PFSK-1 (cell line): ENCODE measurements around the gene LCNL1.

Experiments
- FOXP2 ChIP-seq: optimal IDR thresholded peaks from 2 replicates; pipeline ENCODE3; 2011; ENCODE audit warnings: borderline replicate concordance, control low read depth, inconsistent platforms; ENCODE audit not compliant: insufficient read depth; ENCODE audit errors: extremely low read length, extremely low read depth
- POLR2AphosphoS5 ChIP-seq: IDR thresholded peaks from 2 replicates; pipeline ENCODE4 v1.6.1; 2012; ENCODE audit warnings: low read depth, mild to moderate bottlenecking, control low read depth, low read length, moderate library complexity
- SIN3A ChIP-seq: IDR thresholded peaks from 2 replicates; pipeline ENCODE4 v1.6.1; 2012; ENCODE audit warnings: mild to moderate bottlenecking, low read length, moderate library complexity, borderline replicate concordance; ENCODE audit not compliant: insufficient read depth
- TAF1 ChIP-seq: IDR thresholded peaks from 2 replicates; pipeline ENCODE4 v1.6.1; 2012; ENCODE audit warnings: low read length, control low read depth, borderline replicate concordance; ENCODE audit not compliant: insufficient read depth
- TF ChIP-seq, protein P1 (sequence below), 2 experiments: IDR thresholded peaks; 2 replicates each; pipeline versions ENCODE4 v1.6.1 to v1.8.0; 2011 to 2012; ENCODE audit warnings: low read depth in 2 of 2, low read length in 2 of 2, control low read depth in 1 of 2, inconsistent platforms in 1 of 2, mild to moderate bottlenecking in 1 of 2, moderate library complexity in 1 of 2; ENCODE audit not compliant: insufficient read depth in 1 of 2

Gene LCNL1

GRCh38 chr9:136985853-136986252, 3.1 kb downstream of the LCNL1 start:
- no peak for TF ChIP-seq FOXP2
- no peak for TF ChIP-seq SIN3A
- TF ChIP-seq, protein P1, sequence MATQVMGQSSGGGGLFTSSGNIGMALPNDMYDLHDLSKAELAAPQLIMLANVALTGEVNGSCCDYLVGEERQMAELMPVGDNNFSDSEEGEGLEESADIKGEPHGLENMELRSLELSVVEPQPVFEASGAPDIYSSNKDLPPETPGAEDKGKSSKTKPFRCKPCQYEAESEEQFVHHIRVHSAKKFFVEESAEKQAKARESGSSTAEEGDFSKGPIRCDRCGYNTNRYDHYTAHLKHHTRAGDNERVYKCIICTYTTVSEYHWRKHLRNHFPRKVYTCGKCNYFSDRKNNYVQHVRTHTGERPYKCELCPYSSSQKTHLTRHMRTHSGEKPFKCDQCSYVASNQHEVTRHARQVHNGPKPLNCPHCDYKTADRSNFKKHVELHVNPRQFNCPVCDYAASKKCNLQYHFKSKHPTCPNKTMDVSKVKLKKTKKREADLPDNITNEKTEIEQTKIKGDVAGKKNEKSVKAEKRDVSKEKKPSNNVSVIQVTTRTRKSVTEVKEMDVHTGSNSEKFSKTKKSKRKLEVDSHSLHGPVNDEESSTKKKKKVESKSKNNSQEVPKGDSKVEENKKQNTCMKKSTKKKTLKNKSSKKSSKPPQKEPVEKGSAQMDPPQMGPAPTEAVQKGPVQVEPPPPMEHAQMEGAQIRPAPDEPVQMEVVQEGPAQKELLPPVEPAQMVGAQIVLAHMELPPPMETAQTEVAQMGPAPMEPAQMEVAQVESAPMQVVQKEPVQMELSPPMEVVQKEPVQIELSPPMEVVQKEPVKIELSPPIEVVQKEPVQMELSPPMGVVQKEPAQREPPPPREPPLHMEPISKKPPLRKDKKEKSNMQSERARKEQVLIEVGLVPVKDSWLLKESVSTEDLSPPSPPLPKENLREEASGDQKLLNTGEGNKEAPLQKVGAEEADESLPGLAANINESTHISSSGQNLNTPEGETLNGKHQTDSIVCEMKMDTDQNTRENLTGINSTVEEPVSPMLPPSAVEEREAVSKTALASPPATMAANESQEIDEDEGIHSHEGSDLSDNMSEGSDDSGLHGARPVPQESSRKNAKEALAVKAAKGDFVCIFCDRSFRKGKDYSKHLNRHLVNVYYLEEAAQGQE (IDR thresholded peaks at IDR 0.05; ENCODE audit: insufficient read depth in 1 of 2, low read depth in 2 of 2, low read length in 2 of 2): no peak

GRCh38 chr9:136988872-136989271, 6.1 kb downstream of the LCNL1 start:
- no peak for TF ChIP-seq SIN3A
- TF ChIP-seq TAF1: no peak
- TF ChIP-seq FOXP2: no peak
- no peak for TF ChIP-seq POLR2AphosphoS5
- TF ChIP-seq, protein P1 (IDR thresholded peaks at IDR 0.05; ENCODE audit: insufficient read depth in 1 of 2, low read depth in 2 of 2, low read length in 2 of 2): no peak

DNA sequence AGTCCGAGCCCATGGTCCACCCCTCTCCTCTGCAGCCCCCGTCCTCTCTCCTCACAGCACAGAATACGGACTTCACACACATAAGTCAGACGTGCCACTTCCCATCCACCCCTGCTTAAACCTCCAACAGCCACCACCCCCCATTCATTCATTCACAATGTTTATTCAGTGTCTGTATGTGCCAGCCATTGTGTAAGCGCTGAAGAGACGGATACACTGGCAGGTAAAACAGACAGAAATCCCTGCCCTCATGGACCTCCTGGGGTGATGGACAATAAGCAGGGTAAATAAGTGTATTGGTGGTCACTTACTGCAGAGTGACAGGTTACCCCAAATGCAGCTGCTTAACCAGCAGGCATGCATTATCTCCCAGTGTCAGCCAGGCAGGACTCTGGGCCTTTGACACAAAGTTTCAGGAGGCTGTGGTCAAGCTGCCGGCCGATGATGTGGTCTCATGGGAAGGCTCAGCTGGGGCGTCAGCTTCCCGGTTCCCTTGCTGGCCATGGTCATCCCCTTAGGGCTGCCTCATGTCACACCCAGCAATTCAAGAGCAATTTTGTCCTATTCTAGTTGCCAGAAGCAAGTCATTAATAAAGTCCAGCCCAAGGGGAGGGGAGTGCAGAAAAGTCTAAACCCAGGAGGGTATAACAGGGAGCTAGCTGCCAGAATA, 7.6 kb downstream of the LCNL1 start:
- TF ChIP-seq TAF1 (no peak), FOXP2 (no peak), POLR2AphosphoS5 (no peak), SIN3A (no peak)
- TF ChIP-seq, protein P1 (IDR thresholded peaks at IDR 0.05; ENCODE audit: insufficient read depth in 1 of 2, low read depth in 2 of 2, low read length in 2 of 2): no peak

- peak; percentile 61; the same call in 1 of the 2 replicates for TF ChIP-seq POLR2AphosphoS5
- TF ChIP-seq, protein P1 (IDR thresholded peaks at IDR 0.05; ENCODE audit: insufficient read depth in 1 of 2, low read depth in 2 of 2, low read length in 2 of 2): no peak
Measured at GRCh38 chr9:136991993-136992818, 9.4 kb downstream of the LCNL1 start, which contains the start of gene PAXX. Gene PAXX, plus strand, starts transcription at chr9:136992422. Its CDS starts 22 bp downstream, at chr9:136992444.
